Esophagus mucosa (tissue), 1 donor: ENCODE data around the gene GPR176. TPM values are rescaled to one million over a fixed set of nuclear protein-coding genes. Genes with fewer than 3 reads are reported as not detected.

ENCODE experiments used
- ATAC-seq: fragments of 200-7000 bp; cut with Tn5 transposase; one replicate; pipeline ENCODE4 v1.9.1; 2020
- total RNA-seq: library from RNA; stranded (reverse); gene quantifications from one replicate; pipeline ENCODE4 v1.2.4, GENCODE V29; 2023
- donor health status: DM: yes; HTN: yes; CAD: no.

Gene GPR176
- total RNA-seq, 1 donor from 2014 or later = 0.40 TPM

- ATAC-seq = no peak
These were observed 138.7 kb downstream of the GPR176 start for GRCh38 chr15:39781147-39781966.

GRCh38 chr15:39778021-39778420 is 142.0 kb downstream of the GPR176 start:
- ATAC-seq = no peak

DNA sequence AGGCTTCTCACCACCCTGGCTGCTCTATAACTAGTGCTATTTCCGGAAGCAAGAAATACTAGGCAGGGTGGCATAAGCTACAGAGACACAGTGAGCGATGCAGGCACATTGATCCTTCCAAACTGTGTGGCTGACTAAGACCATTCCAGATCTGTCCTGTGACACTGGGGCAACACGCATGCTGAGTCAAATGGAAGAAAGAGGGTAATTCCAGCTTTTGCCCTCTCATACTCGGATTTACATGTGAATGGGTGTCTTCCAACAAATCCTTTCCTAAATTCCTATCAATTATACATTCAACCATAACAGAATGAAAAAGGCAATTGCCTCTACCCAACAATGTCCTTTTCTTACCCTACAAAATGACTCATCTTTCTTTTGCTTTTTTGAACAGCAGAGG is 142.6 kb downstream of the GPR176 start:
- no peak for ATAC-seq

DNA sequence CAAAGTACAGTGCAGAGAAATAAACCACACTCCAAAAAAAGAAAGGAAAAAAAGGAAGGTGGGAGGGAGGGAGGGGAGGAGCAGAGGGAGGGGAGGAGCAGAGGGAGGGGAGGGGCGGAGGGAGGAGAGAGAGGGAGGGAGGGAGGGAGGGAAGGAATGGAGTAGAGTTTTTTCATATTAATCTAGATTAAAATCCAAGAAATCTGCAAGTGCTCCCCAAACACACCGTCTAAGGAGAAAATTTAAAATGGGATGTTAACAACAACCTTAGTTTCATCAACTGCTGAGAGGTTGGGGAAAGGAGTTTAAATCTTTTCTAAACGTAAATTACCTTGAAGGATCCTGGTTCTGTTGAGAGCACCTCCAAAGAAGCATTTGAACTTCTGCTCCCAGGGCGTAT is 144.0 kb downstream of the GPR176 start:
- no peak for ATAC-seq

DNA sequence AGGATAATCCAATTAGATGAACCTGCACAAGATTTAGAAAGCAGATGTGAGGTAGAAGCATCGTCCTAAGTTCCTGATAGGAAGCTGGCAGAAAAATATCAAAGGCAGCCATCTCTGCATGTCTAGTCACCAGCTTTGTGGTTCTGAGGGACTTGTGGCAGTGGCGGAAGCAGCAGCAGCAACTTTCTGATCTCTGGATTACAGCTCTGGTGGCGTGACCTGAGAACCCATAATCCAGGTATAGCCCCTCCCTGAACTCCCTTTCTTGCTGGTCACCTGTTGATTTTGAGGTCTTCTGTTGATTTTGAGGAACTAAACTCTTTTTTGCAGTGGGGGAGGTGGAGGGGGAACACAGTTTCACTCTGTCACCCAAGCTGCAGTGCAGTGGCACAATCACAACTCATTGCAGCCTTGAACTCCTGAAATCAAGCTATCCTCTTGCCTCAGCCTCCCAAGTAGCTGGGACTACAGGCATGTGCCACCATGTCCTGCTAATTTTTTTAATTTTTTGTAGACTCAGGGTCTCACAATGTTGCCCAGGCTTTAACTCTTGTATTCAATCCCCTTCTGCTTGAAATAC is 145.3 kb downstream of the GPR176 start:
- no peak for ATAC-seq

- ATAC-seq = no peak
These were observed 149.0 kb downstream of the GPR176 start for GRCh38 chr15:39770748-39771689.

GRCh38 chr15:39767921-39768320 is 152.1 kb downstream of the GPR176 start:
- no peak for ATAC-seq

DNA sequence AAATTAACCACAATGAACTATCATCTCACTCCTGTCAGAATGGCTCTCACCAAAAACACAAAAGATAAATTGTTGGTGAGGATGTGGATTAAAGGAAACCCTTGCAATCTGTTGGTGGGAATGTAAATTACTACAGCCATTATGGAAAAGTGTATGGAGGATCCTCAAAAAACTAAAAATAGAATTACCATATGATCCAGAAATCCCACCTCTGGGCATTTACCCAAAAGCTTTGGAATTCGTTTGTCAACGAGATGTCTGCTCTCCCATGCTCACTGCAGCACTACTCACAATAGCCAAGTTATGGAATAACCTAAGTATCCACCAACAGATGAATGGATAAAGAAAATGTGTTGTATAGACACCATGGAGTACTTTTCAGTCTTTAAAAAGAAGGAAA is 159.1 kb downstream of the GPR176 start:
- no peak for ATAC-seq

DNA sequence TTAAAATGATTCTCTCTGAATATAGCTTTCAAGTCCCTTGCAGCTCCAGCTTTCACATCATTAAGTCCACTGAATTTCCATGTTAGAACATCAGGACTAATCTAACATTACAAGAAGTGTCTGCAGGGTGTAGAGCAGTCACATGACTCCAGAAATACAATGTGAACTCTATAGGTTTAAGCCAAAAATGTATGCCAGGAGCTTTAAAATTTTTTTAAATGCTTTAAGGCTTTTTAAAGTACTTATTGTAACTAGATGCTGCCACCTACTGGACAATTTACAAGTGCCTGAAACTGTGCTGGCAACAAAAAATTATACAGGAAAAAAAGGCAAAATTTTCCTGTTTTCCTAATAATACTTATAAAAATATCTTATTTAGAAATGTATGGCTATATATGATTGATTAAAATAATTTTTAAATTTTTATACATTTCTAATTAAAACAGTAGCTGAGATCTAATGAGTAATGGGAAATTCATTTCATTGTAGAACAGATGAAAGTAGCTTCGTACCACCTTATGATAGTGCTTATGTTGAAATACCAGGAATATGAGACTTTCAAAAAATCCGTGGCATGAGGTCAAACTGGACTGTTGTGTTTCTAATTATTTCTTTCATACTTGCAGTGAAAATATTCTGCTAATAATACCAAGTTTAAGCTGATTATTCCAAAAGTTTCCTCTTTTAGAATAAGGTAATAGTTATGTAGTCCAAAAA is 163.1 kb downstream of the GPR176 start:
- no peak for ATAC-seq

DNA sequence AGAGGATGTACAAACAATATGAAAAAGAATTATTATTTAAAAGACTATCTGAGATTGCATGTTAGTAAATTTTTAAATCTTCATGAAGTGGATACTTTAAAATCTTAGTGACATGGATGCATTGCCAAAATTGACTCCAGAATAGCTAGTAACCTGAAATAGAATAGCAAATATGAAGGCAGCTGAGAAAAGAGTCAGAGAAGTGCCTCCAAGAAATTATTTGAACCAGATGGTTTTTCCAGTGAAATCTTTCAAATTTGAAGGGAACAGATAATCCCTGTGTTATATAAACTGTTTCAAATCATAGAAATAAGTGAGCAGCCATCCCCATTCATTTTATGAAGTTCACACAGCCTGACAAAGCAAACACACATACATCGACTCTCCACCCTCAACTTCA is 167.1 kb downstream of the GPR176 start:
- ATAC-seq = no peak

GRCh38 chr15:39752246-39752645 is 167.8 kb downstream of the GPR176 start:
- no peak for ATAC-seq

Other genes starting within 250 kb of the GPR176 start
- gene FSIP1, start 137.4 kb downstream of the GPR176 start, total RNA-seq = 0.28 TPM
- 17.4 TPM for gene EIF2AK4, start 13.8 kb upstream of the GPR176 start, total RNA-seq
- gene SRP14, start 118.9 kb upstream of the GPR176 start, total RNA-seq = 99.7 TPM
- gene BMF, start 188.6 kb upstream of the GPR176 start, total RNA-seq = 1.5 TPM
- 15.3 TPM for gene BUB1B, start 240.8 kb upstream of the GPR176 start, total RNA-seq